Endothelial cell of umbilical vein (primary cell): ENCODE data around the gene ANAPC1.
"Not testable (repeated sequence)": the region's sequence is repeated elsewhere in the genome, so short reads cannot be mapped to it uniquely, and the experiment has no call there.

ENCODE experiments used
- CTCF ChIP-seq, 2 donors: IDR thresholded peaks; 1 replicate in 1 of 2; 2 replicates in 1 of 2; pipeline ENCODE4 v1.5.1; 2011; ENCODE audit warnings: low read length in 2 of 2, mild to moderate bottlenecking in 2 of 2, moderate library complexity in 2 of 2, control low read depth in 1 of 2, inconsistent platforms in 1 of 2, low read depth in 1 of 2; ENCODE audit not compliant: insufficient read depth in 1 of 2; ENCODE audit errors: extremely low read depth in 1 of 2
- EZH2 ChIP-seq: IDR thresholded peaks from 2 replicates; pipeline ENCODE4 v1.6.1; 2012; ENCODE audit warnings: borderline replicate concordance, low read depth, mild to moderate bottlenecking, moderate library complexity, low read length, inconsistent platforms; ENCODE audit not compliant: severe bottlenecking
- FOS ChIP-seq: IDR thresholded peaks from 2 replicates; pipeline ENCODE4 v1.6.1; 2011; ENCODE audit warnings: mild to moderate bottlenecking, low read length, moderate library complexity, borderline replicate concordance; ENCODE audit not compliant: insufficient read depth
- GATA2 ChIP-seq: IDR thresholded peaks from 2 replicates; pipeline ENCODE4 v1.7.0; 2011; ENCODE audit warnings: low read depth, mild to moderate bottlenecking, moderate library complexity, mixed read lengths, low read length; ENCODE audit not compliant: insufficient read length, insufficient read depth
- MYC ChIP-seq: IDR thresholded peaks from one replicate; pipeline ENCODE4 v1.6.1; 2011; ENCODE audit warnings: mild to moderate bottlenecking, low read depth, low read length
- POLR2A ChIP-seq: IDR thresholded peaks from 2 replicates; pipeline ENCODE4 v1.6.1; 2012; ENCODE audit warnings: low read depth, mild to moderate bottlenecking, control low read depth, low read length
- POLR2AphosphoS5 ChIP-seq: IDR thresholded peaks from 2 replicates; pipeline ENCODE4 v1.6.1; 2012; ENCODE audit warnings: low read depth, mild to moderate bottlenecking, control low read depth, low read length, moderate library complexity; ENCODE audit not compliant: insufficient read depth

- TF ChIP-seq CTCF (IDR thresholded peaks at IDR 0.05; ENCODE audit: extremely low read depth in 1 of 2, insufficient read depth in 1 of 2, low read depth in 1 of 2, low read length in 2 of 2); GATA2; POLR2AphosphoS5; EZH2; POLR2A; FOS; MYC: not testable (repeated sequence)
Observed at GRCh38 chr2:111760697-111761284, 123.2 kb downstream of the ANAPC1 start.
